CD4-positive, alpha-beta T cell treated with Interleukin-15 for 1 hour (primary cell): ENCODE measurements around the gene ARHGAP24.

Source experiments
- DNase-seq: peaks from one replicate; pipeline ENCODE4 v3.0.0-alpha.2; 2020

Gene ARHGAP24

DNA sequence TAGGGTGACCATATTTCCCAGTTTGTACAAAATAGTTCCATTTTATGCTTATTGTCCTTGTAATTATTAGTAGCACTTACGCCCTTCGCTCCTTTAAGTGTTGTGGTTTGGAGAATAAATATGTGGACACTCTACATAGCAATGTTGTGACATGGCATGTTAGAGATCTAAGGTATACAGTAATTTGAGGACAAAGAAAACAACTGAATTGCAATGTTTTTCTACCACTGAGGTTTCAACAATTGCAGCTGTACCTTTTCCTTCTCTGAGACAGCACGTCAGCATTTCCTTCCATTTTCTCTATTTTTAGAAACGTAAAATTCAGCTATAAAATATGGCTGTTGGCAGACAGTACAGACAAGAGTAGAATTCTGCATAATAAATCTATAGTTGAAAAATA, 561.8 kb downstream of the ARHGAP24 start:
- DNase-seq: no peak

GRCh38 chr4:86038037-86038436, 563.1 kb downstream of the ARHGAP24 start:
- DNase-seq: no peak

- DNase-seq: no peak
Observed at GRCh38 chr4:86043755-86044592, 569.0 kb downstream of the ARHGAP24 start.

DNA sequence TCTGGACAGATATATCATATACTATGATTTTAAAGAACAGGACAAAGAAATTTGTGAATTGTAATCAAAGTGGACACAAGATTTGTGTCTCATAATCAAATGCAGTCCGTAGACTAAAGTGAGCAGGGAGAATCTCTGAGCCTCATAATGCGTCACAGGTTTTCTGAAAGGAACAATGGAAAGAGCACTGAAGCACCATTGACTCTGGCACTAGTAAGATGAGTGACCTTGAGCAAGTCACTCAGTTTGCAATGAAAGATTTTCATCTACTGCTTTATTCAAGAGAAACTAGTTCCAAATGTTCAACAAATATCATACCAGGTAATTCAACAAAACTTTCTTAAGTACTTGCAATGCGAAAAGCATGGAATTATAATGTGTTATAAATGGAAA, 569.6 kb downstream of the ARHGAP24 start:
- no peak for DNase-seq

- no peak for DNase-seq
Observed at GRCh38 chr4:86048426-86048825, 573.5 kb downstream of the ARHGAP24 start.

DNA sequence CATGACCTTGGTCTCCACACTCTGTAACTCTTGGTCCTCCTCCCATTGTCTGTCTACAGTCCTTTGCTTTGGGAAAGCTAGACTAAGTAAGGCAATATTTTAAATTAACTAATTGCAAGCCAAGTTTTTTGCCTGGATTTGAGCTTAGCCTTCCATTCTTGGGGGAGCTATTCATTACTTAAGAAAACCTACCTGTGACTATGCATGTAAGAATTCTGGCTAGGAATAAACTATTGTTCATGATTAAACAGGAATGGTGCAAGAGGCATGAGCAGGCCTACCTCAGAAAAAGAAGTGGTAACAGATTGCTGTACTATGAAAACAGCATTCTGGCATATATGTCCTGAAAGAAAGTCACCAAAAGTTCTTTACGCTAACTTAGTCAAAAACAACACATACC, 575.5 kb downstream of the ARHGAP24 start:
- DNase-seq: no peak
